Activated effector memory CD4-positive, alpha-beta T cell treated with Interleukin-2 at 50 U/mL for 16 hours (primary cell): ENCODE measurements around the gene OLA1.

Experiments
- DNase-seq: peaks from one replicate; pipeline ENCODE4 v3.0.0-alpha.2; 2020

Gene OLA1

DNA sequence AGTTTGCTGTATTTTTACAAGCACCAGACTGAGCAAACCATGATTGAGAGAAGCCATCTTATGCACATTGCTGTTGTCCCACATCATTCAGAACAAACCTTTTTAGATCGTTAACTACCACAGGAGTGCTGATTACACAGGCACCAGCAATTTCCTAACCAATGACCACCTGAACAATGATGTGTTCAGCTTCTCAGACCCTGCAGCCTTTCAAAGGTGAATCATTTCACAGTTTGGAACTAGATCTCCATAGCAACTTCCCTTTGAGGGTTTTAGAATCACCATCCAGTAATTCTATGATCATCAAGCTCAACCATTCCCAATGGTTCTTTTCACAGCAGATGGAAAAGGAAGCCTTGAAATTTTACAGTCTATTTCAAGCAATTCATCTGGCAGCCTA lies 71.4 kb downstream of the OLA1 start:
- no peak for DNase-seq

DNA sequence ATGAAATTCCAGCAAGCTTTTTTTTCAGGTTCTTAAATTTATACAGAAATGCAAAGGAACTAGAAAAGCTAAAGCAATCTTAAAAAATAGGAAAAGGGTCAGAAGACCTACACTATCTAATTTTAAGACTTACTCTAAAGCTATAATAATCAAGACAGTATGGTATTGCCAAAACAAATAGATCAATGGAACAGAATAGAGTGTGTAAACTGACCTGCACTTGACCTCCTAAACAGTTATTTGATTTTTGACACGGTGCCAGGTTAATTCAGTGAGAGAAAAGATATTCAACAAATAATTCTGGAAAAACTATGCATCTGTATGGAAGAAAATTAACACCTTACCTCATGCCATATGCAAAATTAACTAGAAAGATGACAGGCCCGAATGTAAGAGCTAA lies 73.6 kb downstream of the OLA1 start:
- no peak for DNase-seq

DNA sequence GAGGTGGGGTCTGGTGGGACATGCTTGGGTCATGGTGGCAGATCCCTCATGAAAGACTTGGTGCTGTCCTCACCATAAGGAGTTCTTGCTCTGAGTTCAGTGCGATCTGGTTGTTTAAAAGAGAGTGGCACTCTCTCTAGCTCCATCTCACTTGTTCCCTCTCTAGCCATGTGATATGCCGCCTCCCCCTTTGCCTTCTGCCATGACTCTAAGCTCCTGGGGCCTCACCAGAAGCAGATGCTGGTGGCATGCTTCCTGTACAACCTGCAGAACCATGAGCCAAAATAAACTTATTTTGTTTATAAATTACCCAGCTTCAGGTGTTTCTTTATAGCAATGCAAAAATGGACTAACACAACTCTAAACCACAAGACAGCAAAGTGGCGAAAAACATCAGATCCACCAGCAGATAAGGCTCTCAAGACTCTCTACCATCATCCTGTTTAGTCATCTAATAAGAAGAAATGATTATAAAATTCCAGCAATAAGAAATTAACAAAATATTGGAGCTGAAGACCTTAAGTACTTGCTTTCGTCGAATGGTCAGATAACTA lies 75.5 kb downstream of the OLA1 start:
- no peak for DNase-seq

DNA sequence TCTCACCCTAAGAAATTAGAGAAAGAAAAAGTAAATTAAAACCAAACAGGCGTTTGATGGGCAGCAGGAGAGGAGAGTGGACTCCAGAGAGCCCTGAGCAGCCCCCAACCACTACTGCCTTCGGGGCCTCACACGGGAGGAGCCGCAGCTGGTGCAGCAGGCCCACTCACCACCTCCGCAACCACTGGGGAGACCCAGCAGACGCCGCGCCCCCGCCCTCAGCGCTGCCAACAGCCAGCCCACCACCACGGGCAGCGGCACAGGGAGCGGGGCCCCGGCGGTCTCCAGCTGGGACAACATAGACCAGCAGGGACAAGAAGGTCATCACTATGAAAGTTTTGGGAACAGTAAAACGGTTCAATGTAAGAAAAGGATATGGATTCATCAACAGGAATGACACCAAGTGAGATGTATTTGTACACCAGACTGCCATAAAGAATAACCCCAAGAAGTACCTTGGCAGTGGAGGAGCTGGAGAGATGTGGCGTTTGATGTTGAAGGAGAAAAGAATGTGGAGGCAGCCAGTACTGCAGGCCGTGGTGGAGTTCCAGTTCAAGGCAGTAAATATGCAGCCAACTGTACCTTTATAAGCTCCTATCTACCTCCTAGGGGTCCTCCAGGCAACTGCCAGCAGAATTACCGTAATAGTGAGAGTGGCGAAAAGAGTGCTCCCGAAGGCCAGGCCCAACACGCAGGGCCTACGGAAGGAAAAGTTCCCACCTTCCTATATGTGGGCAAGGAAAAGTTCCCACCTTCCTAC lies 76.5 kb downstream of the OLA1 start:
- DNase-seq: no peak

DNA sequence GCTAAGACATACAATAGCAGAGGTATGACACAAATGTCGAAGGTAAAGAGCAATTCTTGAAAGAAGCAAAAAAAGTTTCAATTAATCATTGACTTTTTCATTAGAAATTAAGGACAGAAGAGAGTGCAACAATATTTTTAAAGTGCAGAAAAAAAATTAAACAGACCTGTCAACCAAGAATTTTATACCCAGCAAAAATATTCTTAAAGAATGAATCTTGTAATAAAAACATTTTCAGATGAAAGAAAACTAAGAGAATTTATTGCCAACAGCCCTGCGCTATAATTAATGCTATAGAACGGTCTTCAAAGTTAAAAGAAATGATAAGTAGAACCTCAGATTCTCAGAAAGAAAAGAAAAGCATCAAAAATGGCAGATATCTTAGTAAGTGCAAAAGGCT lies 79.0 kb downstream of the OLA1 start:
- DNase-seq: no peak

DNA sequence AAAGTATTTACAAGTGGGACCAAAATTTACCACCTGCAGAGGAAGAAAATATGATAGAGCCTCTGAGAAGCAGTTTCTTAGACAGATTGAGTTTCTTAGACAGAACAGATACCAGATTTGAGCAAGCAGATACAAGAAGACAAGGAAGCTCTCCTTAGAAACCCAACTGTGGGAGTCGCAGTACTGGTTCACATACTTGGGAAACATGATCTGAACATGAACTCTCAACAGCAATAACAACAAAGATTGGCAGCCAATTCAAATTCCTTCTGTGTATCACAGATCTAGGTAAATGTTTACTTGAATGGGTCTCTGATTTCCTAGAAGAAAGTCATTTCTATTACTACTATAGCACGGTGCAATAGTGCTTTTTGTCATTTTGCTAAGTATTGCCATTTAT lies 82.1 kb downstream of the OLA1 start:
- no peak for DNase-seq

DNA sequence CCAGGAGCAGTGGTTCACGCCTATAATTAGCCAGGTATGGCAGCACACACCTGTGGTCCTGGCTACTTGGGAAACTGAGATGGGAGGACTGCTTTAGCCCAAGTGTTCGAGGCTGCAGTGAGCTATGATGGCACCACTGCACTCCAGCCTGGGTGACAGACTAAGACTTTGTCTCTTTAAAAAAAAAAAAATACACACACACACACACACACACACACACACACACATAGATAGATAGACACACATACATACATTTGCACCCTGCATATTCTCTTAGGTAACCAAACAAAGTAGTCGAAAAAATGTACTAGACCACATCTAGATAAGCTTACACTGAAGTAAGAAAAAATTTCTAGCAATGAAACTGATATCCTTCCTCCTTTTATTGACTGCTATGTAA lies 86.8 kb downstream of the OLA1 start:
- DNase-seq: no peak

DNA sequence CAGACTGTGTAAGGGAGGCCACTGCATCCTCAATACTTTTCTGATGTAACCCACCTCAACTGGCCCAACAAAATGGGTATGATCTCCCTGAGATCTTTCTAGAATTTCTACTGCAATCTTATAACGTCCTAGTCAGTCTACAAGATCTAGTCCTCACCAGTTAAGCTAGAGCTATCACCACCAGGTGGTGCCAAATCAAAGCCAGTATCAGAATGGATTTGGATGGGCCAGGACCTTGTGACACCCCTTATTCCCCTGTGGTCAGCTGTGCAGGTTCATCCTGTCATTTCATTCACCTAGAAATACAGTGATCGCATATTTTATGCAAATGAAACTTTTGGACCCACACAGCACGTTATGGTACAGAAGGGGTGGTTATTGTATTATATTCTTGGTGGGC lies 90.3 kb downstream of the OLA1 start:
- DNase-seq: no peak

DNA sequence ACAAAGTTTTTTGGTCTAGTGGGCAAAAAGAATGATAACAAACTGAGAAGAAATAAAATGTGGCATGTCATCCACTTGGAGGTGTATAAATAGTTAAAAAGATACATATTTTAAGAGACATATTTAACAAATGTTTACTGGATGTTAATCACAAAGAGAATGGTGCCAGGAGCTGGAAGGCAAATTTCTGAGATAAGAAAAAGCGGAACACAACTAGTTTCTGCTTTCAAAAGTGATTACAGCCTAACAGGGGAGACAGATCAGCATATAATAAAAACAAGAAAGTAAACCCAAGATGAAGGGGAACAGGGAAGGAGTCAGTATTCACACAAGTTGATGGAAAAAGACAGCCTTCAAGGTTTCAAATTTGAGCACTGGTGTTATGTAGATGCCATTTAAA lies 91.3 kb downstream of the OLA1 start:
- DNase-seq: no peak

DNA sequence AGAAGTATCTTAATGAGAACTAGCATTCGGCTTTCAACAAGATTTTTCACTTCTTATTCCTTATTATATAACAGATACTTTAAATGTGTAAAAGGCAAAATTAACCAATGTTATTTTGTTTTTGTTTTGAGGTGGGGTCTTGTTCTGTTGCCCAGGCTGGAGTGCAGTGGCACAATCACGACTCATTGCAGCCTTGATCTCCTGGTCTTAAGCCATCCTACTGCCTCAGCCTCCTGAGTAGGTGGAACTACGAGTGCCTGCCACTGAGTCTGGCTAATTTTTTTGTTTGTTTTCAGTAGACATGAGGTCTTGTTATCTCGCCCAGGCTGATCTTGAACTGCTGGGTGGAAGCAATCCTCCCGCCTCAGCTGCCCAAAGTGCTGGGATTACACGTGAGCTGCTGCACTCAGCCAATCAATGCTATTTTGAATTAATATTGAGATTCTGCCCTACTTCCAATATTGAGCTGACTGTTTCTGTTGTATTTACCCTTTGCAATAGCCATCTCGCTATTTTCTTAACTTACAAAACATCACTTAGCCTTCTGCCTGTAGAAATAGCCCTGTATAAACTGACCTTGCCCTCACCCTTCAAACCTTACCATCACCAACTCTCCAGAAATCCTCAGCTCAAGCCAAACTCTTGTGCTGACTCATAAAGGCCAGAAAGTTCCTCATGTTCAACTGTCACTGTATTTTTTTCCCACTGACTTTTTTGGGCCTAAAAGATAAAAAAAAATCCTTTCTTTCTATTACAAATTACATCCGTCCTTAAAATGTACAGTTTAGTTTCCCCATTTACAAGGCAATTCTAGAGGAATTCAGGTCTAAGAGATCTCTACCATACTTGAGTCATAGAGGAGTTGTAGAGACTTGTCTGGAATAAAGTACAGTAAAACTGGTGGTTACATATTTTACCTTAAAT lies 94.3 kb downstream of the OLA1 start:
- no peak for DNase-seq

DNA sequence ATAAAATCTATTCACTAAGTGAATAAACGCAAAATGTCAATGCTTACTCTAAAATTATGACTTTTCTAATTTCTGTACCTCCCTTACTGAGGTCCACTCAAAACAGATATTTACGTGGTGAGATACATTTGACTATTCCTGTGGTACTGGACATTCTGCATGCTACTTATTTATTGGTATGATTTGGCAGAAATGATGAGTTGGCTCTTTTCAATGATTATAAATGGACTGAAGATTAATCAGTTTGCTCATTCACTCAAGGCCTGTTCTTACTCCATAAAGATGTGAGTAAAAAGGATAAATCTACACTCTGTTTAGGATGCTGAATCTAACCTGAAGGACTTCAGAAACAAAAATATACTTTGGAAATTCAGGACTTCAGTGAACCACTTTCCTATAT lies 98.8 kb downstream of the OLA1 start:
- no peak for DNase-seq

DNA sequence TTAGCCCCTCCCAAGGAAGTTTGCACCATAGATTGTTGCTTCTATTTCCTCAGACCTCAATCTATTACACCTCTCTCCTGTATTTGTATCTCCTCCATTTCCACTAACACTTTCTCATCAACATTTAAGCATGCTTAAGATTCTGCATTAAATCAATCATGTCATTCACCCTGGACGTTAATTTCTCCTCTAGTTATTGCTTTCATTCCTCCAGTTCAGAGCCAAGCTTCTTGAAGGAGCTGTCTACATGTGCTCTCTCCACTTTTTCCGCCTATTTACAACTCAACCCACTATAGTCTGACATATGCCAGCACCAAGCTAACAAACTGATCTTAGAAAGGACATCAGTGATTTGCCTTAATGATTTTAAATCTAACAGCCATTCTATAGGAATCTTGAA lies 99.5 kb downstream of the OLA1 start:
- no peak for DNase-seq

DNA sequence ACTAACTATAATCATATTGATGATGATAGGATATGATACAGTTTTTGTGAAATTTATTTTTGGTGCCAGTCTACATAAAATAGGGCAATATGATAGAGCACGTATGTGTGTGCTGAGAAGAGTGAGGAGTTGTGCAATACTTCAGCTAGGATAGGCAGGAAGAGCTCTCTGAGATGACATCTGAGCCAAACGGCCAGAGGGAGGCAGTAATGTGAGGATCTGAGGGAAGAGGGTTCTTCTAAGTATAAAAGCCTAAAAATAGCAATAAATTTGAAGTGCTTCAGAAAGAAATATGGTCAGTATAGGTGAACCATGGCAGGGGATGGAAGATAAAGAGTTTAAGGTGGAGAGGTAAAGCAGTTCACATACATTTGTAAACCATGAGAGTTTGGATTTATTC lies 102.5 kb downstream of the OLA1 start:
- DNase-seq: no peak

DNA sequence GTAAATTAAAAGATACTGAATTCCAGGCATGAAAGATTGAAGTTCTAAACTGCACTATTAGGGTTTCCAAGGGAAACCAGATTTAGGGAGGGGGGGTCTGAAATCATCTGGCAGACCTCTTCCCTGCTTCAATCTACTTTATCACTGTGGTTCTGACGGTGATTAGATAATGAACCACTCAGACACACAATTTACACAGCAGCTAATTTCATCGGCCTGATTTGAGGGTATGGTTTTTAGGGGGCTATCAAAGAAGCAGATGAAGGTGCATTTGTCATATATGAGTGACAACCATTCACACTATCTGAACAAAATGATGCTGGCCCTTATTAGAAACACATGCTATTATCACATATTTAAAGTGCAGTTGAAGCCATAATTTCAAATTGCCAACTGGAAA lies 106.0 kb downstream of the OLA1 start:
- DNase-seq: no peak

DNA sequence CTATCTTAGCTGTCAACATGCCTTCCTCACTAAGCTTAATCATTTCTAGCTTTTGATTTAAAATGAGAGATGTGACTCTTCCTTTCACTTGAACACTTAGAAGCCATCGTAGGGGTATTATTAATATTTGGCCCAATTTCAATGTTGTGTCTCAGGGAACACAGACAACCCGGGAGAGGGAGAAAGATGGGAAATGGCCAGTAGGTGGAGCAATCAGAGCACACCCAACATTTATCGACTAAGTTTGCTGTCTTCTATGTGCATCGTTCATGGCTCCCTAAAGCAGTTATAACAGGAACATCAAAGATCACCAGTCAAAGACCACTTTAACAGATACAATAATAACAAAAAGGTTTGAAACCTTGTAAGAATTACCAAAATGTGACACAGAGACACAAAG lies 110.2 kb downstream of the OLA1 start:
- DNase-seq: no peak

DNA sequence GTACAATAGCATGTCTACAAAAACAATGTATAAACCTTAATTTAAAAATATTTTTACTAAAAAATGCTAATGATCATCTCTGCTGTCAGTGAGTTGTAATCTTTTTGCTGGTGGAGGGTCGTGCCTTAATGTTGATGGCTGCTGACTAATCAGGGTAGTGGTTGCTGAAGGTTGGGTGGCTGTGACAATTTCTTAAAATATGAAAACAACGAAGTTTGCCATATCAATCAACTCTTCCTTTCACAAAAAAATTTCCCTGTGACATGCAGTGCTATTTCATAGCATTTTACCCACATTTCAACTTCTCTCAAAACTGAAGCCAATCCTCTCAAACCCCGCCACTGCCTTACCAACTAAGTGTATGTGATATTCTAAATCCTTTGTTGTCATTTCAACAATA lies 112.4 kb downstream of the OLA1 start:
- DNase-seq: no peak

DNA sequence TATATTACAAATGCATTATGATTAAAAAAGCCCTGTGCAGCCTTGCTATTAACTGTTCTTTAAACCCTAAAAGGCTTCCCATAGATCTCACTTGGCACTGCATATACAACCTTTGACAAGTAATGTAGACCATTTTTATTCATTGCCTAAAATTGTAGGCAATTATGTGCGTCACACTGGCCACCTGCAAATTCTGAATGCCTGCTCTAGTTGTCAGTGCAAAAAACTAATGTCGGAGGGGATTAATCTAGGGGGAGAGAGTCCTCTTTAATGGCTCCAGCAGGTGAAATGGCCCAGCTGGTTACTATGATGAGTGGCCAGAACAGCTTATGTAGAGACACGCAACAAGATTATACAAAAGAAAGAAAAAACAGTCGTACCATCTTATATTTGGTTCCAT lies 123.2 kb downstream of the OLA1 start:
- no peak for DNase-seq

DNA sequence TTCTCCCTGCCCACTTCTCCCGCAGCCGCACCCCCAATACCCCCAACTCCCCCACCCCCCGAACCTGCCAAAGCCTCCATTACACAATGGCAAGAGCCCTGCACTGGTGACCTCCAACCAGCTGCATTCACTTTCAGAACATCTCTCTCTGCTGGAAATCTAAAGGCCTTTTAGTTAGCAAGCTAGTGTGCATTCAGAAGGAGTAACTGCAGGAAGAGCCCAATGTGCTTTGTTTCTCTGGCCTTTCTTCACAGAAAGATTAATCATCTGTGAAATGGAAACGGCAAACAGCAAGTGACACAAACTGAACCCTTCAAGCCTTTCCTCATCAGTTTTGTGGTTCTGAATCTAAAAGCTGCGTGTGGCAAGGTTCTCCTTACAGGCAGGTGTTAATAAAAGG lies 124.2 kb downstream of the OLA1 start:
- DNase-seq: no peak

DNA sequence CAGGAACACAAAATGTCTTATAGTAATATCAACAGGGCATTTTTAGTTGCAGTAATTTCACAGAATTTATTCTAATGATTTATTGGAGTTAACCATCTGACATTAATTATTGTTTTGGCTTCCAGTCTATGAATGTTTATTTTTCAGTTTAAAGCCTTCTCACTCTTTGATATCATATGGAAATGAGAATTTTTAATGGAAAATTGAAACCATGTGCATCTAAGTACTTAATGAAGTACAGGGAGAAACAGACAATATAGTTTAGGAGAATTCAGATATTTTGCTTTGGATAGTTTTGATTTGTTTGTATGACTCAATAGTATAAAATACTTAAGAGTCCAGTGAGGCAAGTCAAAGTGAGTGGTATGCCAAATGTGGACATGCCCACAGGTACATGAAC lies 126.1 kb downstream of the OLA1 start:
- DNase-seq: no peak

DNA sequence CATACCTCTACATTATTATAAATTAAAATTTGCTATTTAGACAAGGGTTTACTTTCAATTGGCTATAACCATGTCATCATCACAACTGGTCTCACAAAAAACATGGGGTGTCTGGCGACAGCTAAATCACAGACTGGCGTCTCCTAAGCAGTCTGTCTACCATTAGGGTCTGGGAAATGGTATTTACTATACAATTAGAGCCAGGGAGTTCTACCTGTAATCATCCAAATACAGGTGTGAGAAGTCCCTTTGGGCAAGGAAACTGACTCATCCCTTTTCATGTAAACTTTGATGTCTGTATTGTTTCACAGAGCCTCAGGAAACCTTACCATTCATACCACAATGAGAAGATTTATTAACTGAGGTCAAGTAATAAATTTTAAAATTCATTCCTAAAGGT lies 126.7 kb downstream of the OLA1 start:
- no peak for DNase-seq

DNA sequence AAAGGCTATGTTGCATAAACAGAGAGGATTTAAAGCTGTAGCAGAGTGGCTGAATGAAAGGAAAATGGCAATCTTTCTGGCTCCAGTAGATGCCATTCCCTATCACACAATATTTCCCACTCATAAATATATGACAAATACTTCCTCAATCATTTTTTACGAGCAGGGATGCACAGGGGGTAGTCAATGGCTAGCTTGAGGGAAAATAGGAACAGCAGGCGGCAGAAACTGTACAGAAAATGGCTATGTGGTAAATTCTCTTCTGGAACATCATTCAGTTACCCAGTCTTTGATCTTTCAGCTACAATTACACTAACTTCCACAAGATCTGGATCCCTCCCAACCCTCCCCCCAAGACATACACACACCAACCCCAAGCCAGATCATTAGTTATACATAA lies 127.2 kb downstream of the OLA1 start:
- DNase-seq: no peak

DNA sequence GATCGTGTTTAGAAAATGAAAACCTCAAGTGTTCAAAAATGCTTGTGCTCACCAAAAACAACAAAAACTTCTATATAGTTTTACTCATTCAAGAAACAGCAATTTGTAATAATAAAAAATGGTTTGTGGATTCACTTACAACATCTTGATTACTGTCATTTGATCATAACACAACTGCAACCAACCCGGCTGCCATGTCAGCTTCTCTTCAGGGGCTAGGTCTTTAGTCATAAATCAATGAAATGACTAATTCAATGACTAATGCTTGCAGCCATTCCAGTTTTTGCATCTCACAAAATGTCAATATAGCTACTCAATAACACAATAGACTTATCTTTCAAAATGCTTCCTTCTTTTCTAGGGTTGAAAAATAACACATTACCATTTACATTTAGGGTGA lies 128.0 kb downstream of the OLA1 start:
- no peak for DNase-seq

DNA sequence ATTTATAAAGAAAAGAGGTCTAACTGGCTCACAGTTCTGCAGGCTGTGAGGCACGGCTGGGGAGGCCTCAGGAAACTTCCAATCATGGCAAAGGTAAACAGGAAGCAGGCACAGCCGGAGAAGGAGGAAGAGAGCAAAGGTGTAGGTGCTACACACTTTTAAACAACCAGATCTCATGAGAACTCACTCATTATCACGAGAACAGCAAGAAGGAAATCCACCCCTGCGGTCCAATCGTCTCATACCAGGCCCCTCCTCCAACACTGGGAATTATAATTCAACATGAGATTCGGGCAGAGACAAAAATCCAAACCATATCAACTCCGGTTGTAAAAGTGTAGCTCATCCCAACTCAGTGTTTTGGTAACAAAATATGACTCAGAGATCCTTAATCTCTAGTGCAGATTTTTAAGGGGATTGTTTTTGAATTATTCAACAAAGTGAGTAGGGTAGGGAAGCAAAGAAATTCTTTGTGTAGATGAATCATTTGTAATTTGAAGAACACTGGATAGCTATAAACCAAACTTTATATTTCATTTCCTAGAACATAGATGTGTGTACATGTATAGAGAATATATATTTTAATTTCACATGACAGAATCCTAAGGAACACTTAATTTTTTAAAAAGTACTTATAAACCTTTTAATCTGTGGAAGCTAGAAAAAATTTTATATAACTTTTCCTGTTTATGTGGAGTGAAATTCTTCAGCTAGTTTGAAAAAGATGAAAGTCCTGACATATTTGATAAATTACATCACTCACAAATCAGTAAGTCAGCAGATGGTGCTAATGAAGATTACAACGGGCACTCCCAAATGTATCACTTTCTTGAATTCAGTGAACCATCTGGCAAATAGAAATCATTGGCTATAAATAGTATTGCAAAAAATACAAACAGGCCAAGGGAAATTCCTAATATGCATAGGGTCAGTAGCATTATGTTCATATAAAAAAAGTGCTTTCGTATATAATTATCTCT lies 130.1 kb downstream of the OLA1 start:
- no peak for DNase-seq
